Activated B cell treated with CpG ODN at 0.5 μM for 24 hours (primary cell): ENCODE results near the gene TXNRD2. TPM values are rescaled to one million over a fixed set of nuclear protein-coding genes. Genes with fewer than 3 reads are reported as not detected.
"Not testable (repeated sequence)": the region's sequence is repeated elsewhere in the genome, so short reads cannot be mapped to it uniquely, and the experiment has no call there.

Experiments
- ATAC-seq: fragments of 200-7000 bp; cut with Tn5 transposase; one replicate; pipeline ENCODE4 v1.10.0; 2021; ENCODE audit warnings: low read depth, mild to moderate bottlenecking, moderate library complexity
- CTCF ChIA-PET: fragments of 350-600 bp; sonication (Branson Sonifier 250); formaldehyde crosslinking; loops from one replicate; lab custom pipeline; 2021; ENCODE audit warnings: antibody characterized with exemption; lab: Charles Lee
- POLR2A ChIA-PET: fragments of 350-600 bp; sonication (Branson Sonifier 250); formaldehyde crosslinking; loops from one replicate; lab custom pipeline; 2021; ENCODE audit warnings: antibody characterized with exemption; lab: Charles Lee
- DNase-seq: peaks from one replicate; pipeline ENCODE4 v3.0.0; 2022
- H3K27ac Mint-ChIP-seq: one replicate; pipeline ENCODE4 v1.8.0; 2020; ENCODE audit warnings: mixed read lengths
- H3K27me3 Mint-ChIP-seq: one replicate; pipeline ENCODE4 v1.8.0; 2021; ENCODE audit warnings: mixed read lengths
- H3K36me3 Mint-ChIP-seq: one replicate; pipeline ENCODE4 v1.8.0; 2021; ENCODE audit warnings: low read depth, mixed read lengths
- H3K4me1 Mint-ChIP-seq: one replicate; pipeline ENCODE4 v1.8.0; 2021; ENCODE audit warnings: mixed read lengths
- H3K4me3 Mint-ChIP-seq: one replicate; pipeline ENCODE4 v1.8.0; 2020; ENCODE audit warnings: mild to moderate bottlenecking, mixed read lengths
- H3K9me3 Mint-ChIP-seq: one replicate; pipeline ENCODE4 v1.8.0; 2020; ENCODE audit warnings: mixed read lengths
- intact Hi-C: fragments of 100-400 bp; cut with micrococcal nuclease; formaldehyde crosslinking; loops from one replicate; pipeline ENCODE4 v1.15.1; 2024
- total RNA-seq: library from RNA; stranded (reverse); gene quantifications from 2 replicates; pipeline ENCODE4 v1.2.3, GENCODE V29; 2022
- TF ChIP-seq, protein P1 (sequence below): fragments of 200-600 bp; IDR thresholded peaks from one replicate; pipeline ENCODE4 v1.8.0; 2022; ENCODE audit warnings: antibody characterized with exemption, mild to moderate bottlenecking

Gene TXNRD2
- total RNA-seq, 1 donor from 2014 or later, result 31.2 TPM

DNA sequence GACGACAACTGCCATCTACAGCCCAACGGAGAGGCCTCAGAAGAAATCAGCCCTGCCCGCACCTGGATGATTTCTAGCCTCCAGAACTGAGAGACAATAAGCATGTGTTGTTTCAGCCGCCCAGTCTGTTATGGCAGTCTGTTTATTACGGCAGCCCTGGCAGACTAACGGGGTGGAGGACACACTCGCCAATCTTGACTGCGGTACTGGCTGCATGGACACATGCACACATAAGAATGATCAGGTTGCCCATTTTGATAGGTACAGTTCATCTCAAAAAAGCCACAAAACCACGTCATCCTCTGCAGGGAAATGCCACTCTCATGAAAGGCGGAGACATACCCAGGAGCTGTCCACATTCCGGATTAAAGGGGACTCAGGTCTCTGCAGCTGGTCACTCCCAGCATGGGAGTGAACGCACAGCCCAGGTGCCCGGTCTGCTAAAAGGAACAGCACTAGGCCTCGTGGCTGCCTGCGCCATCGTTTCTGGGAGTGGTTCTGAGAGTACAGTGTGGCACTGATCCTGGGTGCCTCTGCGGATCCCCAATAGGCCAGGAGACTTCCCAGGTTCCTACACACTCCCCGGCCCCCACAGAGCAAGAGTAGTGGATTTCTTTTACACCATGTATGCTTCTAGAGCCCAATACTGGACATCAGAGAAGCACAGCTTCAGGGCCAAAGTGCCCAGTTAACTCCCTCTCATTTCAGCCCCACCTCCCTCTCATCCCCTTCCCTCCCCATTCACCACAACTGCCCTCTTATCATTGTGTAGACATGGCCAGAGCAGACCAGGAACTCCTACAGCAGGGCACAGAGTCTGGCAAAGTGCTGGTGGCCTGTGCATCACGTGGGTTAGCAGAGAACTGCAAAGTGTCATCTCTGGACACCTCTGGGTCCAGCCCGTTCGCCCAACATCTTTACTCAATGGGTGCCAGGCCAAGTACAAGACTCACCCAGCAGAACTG, 11.8 kb downstream of the TXNRD2 start:
- peaks cover 5% of the 10 kb centered on the region for H3K36me3 Mint-ChIP-seq
- ChIA-PET POLR2A (no interaction called here), CTCF (no interaction called here)
- no peaks in the 10 kb centered on the region for H3K4me1 Mint-ChIP-seq
- TF ChIP-seq, protein P1, sequence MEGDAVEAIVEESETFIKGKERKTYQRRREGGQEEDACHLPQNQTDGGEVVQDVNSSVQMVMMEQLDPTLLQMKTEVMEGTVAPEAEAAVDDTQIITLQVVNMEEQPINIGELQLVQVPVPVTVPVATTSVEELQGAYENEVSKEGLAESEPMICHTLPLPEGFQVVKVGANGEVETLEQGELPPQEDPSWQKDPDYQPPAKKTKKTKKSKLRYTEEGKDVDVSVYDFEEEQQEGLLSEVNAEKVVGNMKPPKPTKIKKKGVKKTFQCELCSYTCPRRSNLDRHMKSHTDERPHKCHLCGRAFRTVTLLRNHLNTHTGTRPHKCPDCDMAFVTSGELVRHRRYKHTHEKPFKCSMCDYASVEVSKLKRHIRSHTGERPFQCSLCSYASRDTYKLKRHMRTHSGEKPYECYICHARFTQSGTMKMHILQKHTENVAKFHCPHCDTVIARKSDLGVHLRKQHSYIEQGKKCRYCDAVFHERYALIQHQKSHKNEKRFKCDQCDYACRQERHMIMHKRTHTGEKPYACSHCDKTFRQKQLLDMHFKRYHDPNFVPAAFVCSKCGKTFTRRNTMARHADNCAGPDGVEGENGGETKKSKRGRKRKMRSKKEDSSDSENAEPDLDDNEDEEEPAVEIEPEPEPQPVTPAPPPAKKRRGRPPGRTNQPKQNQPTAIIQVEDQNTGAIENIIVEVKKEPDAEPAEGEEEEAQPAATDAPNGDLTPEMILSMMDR, result no peak
- ATAC-seq (no peak), DNase-seq (no peak)
- H3K4me3 Mint-ChIP-seq, result no peak overlapping the region
- no peak overlapping the region for H3K27ac Mint-ChIP-seq
- no peaks in the 10 kb centered on the region for H3K27me3 Mint-ChIP-seq
- H3K9me3 Mint-ChIP-seq, result peaks cover 1% of the 10 kb centered on the region
- intact Hi-C loops, result no loop called here

DNA sequence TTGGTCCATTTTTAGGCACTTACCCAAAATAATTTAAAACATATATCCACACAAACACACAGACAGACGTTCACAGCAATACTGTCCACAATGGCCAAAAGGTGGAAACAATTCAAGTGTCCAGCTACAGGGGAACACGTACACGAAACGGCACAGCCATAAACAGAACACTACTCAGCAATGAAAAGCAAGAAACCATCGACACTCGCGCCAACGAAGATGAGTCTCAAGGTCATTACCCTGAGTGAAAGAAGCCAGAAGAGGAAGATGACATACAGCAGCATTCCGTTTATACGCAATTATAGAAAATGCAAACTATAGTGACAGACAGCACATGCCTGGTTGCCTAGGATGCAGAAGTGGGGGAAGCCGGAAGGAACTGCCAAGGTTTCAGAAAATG, 13.4 kb downstream of the TXNRD2 start:
- H3K9me3 Mint-ChIP-seq, result no peaks in the 10 kb centered on the region
- no peaks in the 10 kb centered on the region for H3K4me1 Mint-ChIP-seq
- H3K4me3 Mint-ChIP-seq, result no peak overlapping the region
- H3K27me3 Mint-ChIP-seq, result no peaks in the 10 kb centered on the region
- DNase-seq, result no peak
- ChIA-PET CTCF (interaction anchor here (1.7 kb wide), 1 partner anchor 20 kb away, joined by 4 read pairs; no protein-coding TSS in a partner anchor), POLR2A (interaction anchor here (0.5 kb wide), 1 partner anchor 77 kb away, joined by 8 read pairs; no protein-coding TSS in a partner anchor)
- no peak for ATAC-seq
- peaks cover 7% of the 10 kb centered on the region for H3K36me3 Mint-ChIP-seq
- TF ChIP-seq, protein P1, result no peak
- H3K27ac Mint-ChIP-seq, result no peak overlapping the region
- intact Hi-C loops, result no loop called here

DNA sequence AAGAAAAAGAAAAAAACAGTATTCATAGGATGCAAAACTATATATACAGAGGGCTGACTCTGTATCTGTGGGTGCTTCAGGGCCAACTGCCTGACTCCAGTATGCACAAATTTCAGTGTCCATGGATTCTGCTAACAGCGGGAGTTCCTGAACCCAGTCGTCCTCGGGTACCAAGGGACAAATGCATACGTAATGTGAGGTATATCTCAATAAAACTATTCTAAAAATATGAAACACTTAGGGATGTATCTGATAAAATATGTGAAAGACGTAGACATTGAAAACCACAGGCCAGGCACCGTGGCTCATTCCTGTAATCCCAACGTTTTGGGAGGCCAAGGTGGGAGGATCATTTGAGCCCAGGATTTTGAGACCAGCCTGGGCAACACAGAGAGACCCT, 13.9 kb downstream of the TXNRD2 start:
- POLR2A ChIA-PET, result no interaction called here
- no peaks in the 10 kb centered on the region for H3K27me3 Mint-ChIP-seq
- DNase-seq (no peak), ATAC-seq (no peak)
- CTCF ChIA-PET, result interaction anchor here (1.7 kb wide), 1 partner anchor 20 kb away, joined by 4 read pairs; no protein-coding TSS in a partner anchor
- intact Hi-C loops, result no loop called here
- H3K27ac Mint-ChIP-seq, result no peak overlapping the region
- no peaks in the 10 kb centered on the region for H3K4me1 Mint-ChIP-seq
- peaks cover 7% of the 10 kb centered on the region for H3K36me3 Mint-ChIP-seq
- TF ChIP-seq, protein P1, result no peak
- H3K9me3 Mint-ChIP-seq, result no peaks in the 10 kb centered on the region
- no peak overlapping the region for H3K4me3 Mint-ChIP-seq

DNA sequence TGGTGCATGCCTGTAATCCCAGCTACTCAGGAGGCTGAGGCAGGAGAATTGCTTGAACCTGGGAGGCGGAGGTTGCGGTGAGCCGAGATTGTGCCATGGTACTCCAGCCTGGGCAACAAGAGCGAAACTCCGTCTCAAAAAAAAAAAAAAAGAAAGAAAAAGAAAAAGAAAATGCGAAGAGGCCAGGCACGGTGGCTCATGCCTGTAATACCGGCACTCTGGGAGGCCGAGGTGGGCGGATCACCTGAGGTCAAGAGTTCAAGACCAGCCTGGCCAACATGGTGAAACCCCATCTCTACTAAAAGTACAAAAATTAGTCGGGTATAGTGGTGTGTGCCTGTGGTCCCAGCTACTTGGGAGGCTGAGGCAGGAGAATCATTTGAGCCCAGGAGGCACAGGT, 15.6 kb downstream of the TXNRD2 start:
- intact Hi-C loops, POLR2A ChIA-PET: not testable (repeated sequence)

DNA sequence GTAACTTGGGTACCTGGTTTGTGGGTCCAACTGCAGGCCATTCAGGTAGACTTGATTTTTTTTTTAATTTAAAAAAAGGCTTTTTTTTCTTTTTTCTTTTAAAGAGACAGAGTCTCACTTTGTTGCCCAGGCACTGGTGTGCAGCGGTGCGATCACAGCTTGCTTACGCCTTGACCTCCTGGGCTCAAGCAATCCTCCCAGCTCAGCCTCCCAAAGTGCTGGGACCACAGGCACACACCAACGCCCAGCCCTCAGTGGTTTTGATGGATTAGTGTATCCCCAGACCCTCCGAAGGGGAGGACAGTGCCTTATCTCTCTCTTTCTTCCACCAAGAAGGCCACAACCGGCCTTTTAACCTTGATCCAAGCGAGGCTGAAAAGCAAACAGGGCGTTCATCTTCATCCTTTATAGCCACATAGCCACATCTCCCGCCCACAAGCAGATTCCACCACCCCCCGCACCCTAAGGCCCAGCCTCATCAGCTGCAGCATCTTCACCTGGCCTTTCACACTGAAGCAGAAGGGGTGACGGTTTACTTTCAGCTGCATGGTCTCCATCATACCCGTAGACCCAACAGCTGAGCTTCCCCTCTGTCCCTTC, 17.6 kb downstream of the TXNRD2 start:
- ChIA-PET POLR2A (no interaction called here), CTCF (no interaction called here)
- no peak overlapping the region for H3K27ac Mint-ChIP-seq
- H3K36me3 Mint-ChIP-seq, result peaks cover 6% of the 10 kb centered on the region
- ATAC-seq, result no peak
- H3K4me3 Mint-ChIP-seq, result no peak overlapping the region
- no peaks in the 10 kb centered on the region for H3K27me3 Mint-ChIP-seq
- TF ChIP-seq, protein P1, result no peak
- H3K4me1 Mint-ChIP-seq, result no peaks in the 10 kb centered on the region
- intact Hi-C loops, result no loop called here
- H3K9me3 Mint-ChIP-seq, result no peaks in the 10 kb centered on the region
- DNase-seq, result no peak

More for the DNA sequence above, 15.6 kb downstream of the TXNRD2 start:
- CTCF ChIA-PET, H3K27me3 Mint-ChIP-seq, DNase-seq, H3K36me3 Mint-ChIP-seq, H3K27ac Mint-ChIP-seq, ATAC-seq, H3K4me1 Mint-ChIP-seq, H3K4me3 Mint-ChIP-seq, H3K9me3 Mint-ChIP-seq: not testable (repeated sequence)
